Activated naive CD4-positive, alpha-beta T cell treated with anti-CD3 and anti-CD28 coated beads, Interleukin-2, amount 10 ng/mL, durations not matched to agents 7 days and 5 days (primary cell): ENCODE measurements around the gene SPECC1.

Experiments used
- CTCF ChIA-PET: fragments of 350-600 bp; sonication (Branson Sonifier 250); formaldehyde crosslinking; loops from one replicate; lab custom pipeline; 2021; ENCODE audit warnings: antibody characterized with exemption; lab: Charles Lee
- DNase-seq: peaks from one replicate; pipeline ENCODE4 v3.0.0-alpha.2; 2020
- H3K27ac Mint-ChIP-seq: one replicate; pipeline ENCODE4 v1.8.0; 2021; ENCODE audit warnings: mild to moderate bottlenecking, moderate library complexity, mixed read lengths
- H3K27me3 Mint-ChIP-seq: one replicate; pipeline ENCODE4 v1.8.0; 2021; ENCODE audit warnings: mild to moderate bottlenecking, mixed read lengths
- H3K36me3 Mint-ChIP-seq: one replicate; pipeline ENCODE4 v1.8.0; 2021; ENCODE audit warnings: mixed read lengths
- H3K4me1 Mint-ChIP-seq: one replicate; pipeline ENCODE4 v1.8.0; 2021; ENCODE audit warnings: mixed read lengths
- H3K4me3 Mint-ChIP-seq: one replicate; pipeline ENCODE4 v1.8.0; 2021; ENCODE audit warnings: mild to moderate bottlenecking, moderate library complexity, mixed read lengths
- H3K9me3 Mint-ChIP-seq: one replicate; pipeline ENCODE4 v1.8.0; 2021; ENCODE audit warnings: mixed read lengths

The SPECC1 gene

DNA sequence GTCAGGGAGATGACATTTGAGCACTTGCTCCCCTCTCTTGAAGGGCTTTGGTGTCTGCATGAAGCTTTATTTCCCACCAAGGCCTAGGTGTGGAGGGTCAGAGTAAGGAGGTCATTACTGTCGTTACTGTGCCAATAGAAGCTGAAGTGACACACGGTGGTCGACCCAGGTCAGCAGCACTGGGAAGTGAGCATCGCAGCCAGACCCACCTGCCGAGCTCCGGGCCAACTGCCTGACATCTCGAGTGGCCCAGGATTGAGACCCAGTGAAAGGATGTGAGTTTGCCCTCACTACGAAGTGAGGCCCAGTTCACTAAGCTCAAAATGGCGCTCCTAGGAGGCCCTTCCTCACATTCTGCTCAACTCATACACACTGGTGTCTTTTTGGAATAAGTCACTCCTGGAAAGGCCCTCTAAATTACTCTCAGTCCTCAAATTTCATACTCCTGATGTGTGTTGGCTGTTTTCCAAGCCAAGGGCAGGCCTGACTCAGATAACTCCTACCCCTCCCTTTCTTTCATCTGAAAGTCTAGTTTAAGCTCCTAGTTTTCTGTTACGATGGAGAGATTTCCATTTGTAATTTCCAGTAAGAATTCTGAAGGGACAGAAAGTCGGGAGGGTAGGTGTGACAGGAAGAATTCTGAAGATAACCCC, 257.8 kb downstream of the SPECC1 start:
- H3K36me3 Mint-ChIP-seq, result peaks cover 4% of the 10 kb centered on the region
- H3K27me3 Mint-ChIP-seq, result no peaks in the 10 kb centered on the region
- CTCF ChIA-PET, result interaction anchor here (1.2 kb wide), 1 partner anchor 33 kb away, joined by 3 read pairs; no protein-coding TSS in a partner anchor
- H3K4me1 Mint-ChIP-seq, result peaks cover 68% of the 10 kb centered on the region
- no peak overlapping the region for H3K4me3 Mint-ChIP-seq
- no peak overlapping the region for H3K27ac Mint-ChIP-seq
- DNase-seq, result no peak
- no peaks in the 10 kb centered on the region for H3K9me3 Mint-ChIP-seq

DNA sequence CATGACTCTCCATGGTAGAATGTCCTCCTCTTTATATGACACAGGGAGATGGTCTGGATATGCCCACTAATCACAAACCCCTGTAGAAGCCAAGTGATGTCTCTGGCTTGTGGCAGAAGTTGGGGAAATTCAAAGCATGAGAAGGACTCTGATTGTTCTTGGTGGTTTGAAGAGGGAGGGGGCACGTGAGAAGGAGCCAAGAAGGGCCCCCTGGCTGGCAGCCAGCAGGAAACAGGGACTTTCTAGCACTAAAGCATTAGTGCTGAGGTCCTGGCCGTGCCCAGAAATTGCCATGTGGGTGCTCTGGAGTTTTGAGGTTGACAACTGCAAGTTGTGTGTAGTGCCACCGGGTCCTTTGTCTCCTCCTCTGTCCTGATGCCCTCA, 258.3 kb downstream of the SPECC1 start:
- peaks cover 68% of the 10 kb centered on the region for H3K4me1 Mint-ChIP-seq
- CTCF ChIA-PET, result interaction anchor here (1.2 kb wide), 1 partner anchor 33 kb away, joined by 3 read pairs; no protein-coding TSS in a partner anchor
- no peaks in the 10 kb centered on the region for H3K27me3 Mint-ChIP-seq
- no peak overlapping the region for H3K4me3 Mint-ChIP-seq
- no peak for DNase-seq
- peaks cover 4% of the 10 kb centered on the region for H3K36me3 Mint-ChIP-seq
- H3K27ac Mint-ChIP-seq, result no peak overlapping the region
- peaks cover 1% of the 10 kb centered on the region for H3K9me3 Mint-ChIP-seq

DNA sequence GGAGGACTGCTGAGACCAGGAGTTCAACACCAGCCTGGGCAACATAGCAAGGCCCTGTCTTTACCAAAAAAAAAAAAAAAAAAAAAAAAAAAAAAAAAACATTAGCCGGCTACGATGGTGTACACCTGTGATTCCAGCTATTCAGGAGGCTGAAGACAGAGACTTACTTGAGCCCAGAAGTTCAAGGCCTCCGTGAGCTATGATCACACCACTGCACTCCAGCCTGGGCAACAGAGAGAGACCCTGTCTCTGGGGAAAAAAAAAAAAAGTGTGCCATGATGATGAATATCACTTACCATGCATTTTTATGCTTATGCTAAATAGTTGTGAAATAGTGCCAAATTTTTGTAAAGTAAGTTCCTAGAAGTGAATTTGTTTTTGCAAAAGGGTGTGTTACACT, 261.2 kb downstream of the SPECC1 start:
- Mint-ChIP-seq H3K27ac (peak overlapping the region; percentile 88), H3K9me3 (peaks cover 2% of the 10 kb centered on the region), H3K4me3 (no peak overlapping the region), H3K27me3 (no peaks in the 10 kb centered on the region), H3K36me3 (peaks cover 2% of the 10 kb centered on the region), H3K4me1 (peaks cover 77% of the 10 kb centered on the region)
- DNase-seq, result no peak
- CTCF ChIA-PET, result interaction anchor here (0.7 to 1.6 kb wide), 5 partner anchors 14 to 45 kb away, joined by 3 to 9 read pairs (median 3); no protein-coding TSS in a partner anchor

DNA sequence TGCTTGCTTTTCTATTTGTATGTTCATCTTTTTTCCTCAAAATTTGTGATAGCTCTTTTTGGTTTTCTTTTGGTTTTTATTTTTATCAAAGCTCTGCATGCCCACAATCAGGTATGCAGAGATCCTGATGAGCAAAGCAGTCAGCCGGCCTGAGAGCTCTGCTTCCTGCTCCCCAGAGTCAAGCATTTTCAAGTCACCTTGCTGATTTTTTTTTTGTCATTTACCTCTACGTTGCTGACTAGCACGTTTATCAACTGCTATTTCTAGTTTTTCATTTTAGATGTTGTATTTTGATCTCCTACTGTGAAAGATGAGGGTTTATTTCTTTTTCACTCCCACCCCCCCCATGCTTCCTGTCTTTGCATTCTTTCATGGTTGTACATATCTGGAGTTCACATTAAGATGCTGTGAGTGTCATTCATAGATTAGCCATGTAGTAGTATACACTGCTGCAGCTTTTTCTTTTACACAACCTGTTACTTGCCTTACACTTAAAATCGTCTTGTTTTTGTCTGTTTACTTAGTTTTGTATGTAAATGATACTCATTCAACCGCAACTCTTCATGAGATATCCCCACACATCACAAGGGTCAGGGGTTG, 262.0 kb downstream of the SPECC1 start:
- H3K4me1 Mint-ChIP-seq, result peaks cover 84% of the 10 kb centered on the region
- H3K36me3 Mint-ChIP-seq, result peaks cover 2% of the 10 kb centered on the region
- DNase-seq, result peak; percentile 47
- CTCF ChIA-PET, result interaction anchor here (0.6 to 1.6 kb wide), 6 partner anchors 14 to 278 kb away, joined by 3 to 9 read pairs (median 4); no protein-coding TSS in a partner anchor
- H3K27me3 Mint-ChIP-seq, result no peaks in the 10 kb centered on the region
- peaks cover 2% of the 10 kb centered on the region for H3K9me3 Mint-ChIP-seq
- H3K4me3 Mint-ChIP-seq, result peak overlapping the region; percentile 3
- peak overlapping the region; percentile 88 for H3K27ac Mint-ChIP-seq

DNA sequence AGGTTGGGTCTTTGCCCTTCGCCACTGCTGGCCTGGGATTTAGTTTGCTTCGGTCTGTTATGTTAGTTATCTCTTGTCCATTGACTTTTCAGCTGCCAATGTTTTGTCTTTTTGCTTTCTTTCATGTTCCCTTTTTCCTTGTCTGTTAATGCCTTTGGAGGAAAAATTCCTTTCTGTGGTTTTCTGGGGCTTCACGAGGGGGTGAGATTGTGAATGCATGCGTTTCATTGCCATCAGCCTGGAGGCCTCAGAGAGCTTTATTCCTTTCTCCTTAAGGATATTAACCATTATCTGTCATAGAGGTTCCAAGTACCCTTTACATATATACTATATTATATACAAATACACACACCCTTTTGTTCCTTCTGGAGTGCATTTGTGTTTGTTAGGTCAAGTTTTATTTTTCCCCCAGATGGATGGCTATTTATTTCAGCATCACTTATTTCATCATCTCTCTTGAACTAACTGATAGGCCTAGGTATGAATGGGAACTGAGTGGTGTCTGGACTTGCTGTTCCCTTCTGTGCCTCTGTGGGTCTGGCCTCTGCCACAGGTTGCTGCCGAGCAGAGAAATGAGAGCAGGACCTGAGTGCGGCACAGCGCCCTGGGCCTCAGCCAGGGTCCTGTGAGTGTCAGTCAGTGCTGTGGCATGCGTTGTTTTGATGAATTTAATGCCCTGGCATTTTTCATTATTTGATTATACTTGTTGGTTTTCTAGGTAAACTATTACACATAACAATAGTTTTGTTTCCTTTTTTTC, 264.8 kb downstream of the SPECC1 start:
- peak overlapping the region; percentile 91 for H3K27ac Mint-ChIP-seq
- peak; percentile 50 for DNase-seq
- CTCF ChIA-PET, result no interaction called here
- H3K9me3 Mint-ChIP-seq, result peaks cover 2% of the 10 kb centered on the region
- H3K36me3 Mint-ChIP-seq, result peaks cover 2% of the 10 kb centered on the region
- peak overlapping the region; percentile 50 for H3K4me3 Mint-ChIP-seq
- no peaks in the 10 kb centered on the region for H3K27me3 Mint-ChIP-seq
- peaks cover 91% of the 10 kb centered on the region for H3K4me1 Mint-ChIP-seq

DNA sequence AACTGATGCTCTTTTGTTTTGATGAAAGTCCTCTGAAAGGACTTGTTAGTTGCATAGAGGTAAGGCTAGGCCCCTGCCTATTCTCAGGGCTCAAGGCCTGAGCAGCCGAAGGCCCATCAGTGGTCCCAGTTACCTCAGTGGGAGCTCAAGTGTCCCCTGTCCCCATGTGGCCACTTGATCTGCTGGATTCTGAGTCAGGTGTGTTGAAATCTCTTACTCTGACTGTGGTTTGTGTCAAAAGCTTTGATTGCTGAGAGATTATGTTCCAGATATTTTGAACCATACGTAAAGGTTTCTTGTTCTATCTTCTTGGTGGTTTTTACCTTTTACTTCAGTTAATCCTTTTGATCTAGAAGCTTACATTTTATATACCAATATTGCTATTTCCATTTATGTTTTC, 266.5 kb downstream of the SPECC1 start:
- CTCF ChIA-PET, result interaction anchor here (0.9 to 3.0 kb wide), 3 partner anchors 14 to 48 kb away, joined by 3 to 19 read pairs (median 4); no protein-coding TSS in a partner anchor
- Mint-ChIP-seq H3K27me3 (no peaks in the 10 kb centered on the region), H3K27ac (peak overlapping the region; percentile 82)

DNA sequence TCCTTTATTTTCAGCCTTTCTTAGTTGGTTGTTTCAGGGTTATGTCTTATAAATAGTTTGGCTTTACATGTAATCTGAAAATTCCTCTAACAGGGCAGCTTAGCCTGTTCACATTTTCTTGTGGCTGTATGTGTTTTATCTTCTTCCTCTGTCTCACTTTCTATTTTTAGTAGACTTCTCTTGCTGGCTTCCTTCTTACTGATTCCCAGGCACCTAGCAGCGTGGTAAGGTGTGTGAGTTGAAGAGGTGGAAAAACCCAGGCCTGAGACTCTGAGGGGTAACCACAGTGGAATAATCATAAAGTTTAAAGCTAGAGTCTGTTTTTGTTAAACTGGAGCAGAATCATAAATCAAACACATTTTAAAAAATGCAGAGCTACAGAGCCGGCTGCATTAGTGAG, 267.3 kb downstream of the SPECC1 start:
- Mint-ChIP-seq H3K27me3 (no peaks in the 10 kb centered on the region), H3K27ac (peak overlapping the region; percentile 82), H3K9me3 (peaks cover 2% of the 10 kb centered on the region), H3K4me3 (peak overlapping the region; percentile 37), H3K4me1 (peaks cover 87% of the 10 kb centered on the region), H3K36me3 (peaks cover 5% of the 10 kb centered on the region)
- CTCF ChIA-PET, result interaction anchor here (1.7 to 3.0 kb wide), 2 partner anchors 15 to 49 kb away, joined by 4 to 19 read pairs; no protein-coding TSS in a partner anchor
- no peak for DNase-seq

More for the DNA sequence above, 266.5 kb downstream of the SPECC1 start:
- H3K36me3 Mint-ChIP-seq, result peaks cover 7% of the 10 kb centered on the region
- H3K9me3 Mint-ChIP-seq, result peaks cover 2% of the 10 kb centered on the region
- no peak for DNase-seq
- peak overlapping the region; percentile 40 for H3K4me3 Mint-ChIP-seq
- H3K4me1 Mint-ChIP-seq, result peaks cover 92% of the 10 kb centered on the region

DNA sequence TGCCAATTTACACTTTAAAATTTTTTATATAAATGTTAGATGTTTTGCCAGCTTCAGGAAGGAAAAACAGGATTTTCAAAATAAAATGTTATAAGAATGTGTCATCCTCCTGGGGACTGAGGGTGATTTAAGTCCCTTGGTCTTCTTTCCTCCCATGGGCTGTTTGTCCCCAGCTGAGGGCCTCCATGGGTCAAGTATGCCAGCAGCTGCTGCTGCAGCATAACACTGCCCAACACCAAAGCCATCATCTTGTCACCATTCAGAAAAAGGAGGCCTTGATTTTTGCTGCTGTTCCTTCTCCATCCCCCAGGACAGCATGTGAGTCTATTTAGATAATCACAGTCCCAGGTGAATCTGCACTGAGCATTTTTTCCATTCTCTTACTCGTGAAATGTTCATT, 269.6 kb downstream of the SPECC1 start:
- peaks cover 63% of the 10 kb centered on the region for H3K4me1 Mint-ChIP-seq

DNA sequence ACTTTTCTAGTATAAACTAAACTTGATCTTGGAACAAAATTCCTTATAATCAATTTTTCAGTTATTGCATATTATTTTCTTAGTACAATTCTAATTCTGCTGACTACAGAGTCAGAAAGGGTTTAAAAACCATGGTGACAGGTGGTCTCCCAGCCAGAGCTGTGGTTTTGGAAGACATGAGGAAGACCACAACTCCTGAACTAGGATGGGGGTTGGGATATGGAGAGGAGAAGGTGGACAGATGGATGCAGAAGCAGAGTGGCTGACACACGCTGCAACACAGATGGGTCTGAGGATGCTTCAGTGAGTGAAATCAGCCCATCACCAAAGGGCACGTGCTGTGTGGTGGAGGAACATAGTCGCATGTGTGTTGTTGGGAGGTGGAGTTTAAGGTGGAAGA, 270.5 kb downstream of the SPECC1 start:
- DNase-seq, result no peak
- Mint-ChIP-seq H3K4me1 (peaks cover 55% of the 10 kb centered on the region), H3K9me3 (no peaks in the 10 kb centered on the region), H3K27me3 (no peaks in the 10 kb centered on the region), H3K27ac (no peak overlapping the region), H3K4me3 (no peak overlapping the region), H3K36me3 (peaks cover 5% of the 10 kb centered on the region)
- CTCF ChIA-PET, result interaction anchor here (1.2 kb wide), 1 partner anchor 52 kb away, joined by 3 read pairs; no protein-coding TSS in a partner anchor

More for the DNA sequence above, 269.6 kb downstream of the SPECC1 start:
- no peak for DNase-seq
- Mint-ChIP-seq H3K36me3 (peaks cover 5% of the 10 kb centered on the region), H3K27me3 (no peaks in the 10 kb centered on the region), H3K4me3 (no peak overlapping the region), H3K9me3 (no peaks in the 10 kb centered on the region), H3K27ac (no peak overlapping the region)
- CTCF ChIA-PET, result no interaction called here

DNA sequence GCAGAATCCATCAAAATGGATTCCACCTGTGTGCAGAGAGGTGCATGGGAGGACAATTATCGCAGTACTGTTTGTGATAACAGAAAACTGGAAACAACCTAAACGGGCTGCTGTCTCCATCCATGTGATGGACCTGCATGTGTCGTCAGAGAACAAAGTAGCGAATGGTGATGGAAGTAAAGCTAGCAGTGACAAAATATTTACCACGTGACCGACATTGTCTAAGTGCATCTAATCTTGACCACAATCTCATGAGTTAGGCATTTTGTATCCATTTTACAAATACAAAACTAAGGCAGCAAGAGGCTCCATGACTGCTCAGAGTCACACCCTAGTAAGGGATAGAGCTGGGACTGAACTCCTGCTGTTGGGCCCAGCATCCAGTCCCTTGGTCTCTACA, 270.9 kb downstream of the SPECC1 start:
- Mint-ChIP-seq H3K9me3 (no peaks in the 10 kb centered on the region), H3K4me3 (no peak overlapping the region), H3K36me3 (peaks cover 5% of the 10 kb centered on the region), H3K27ac (no peak overlapping the region), H3K4me1 (peaks cover 52% of the 10 kb centered on the region), H3K27me3 (no peaks in the 10 kb centered on the region)
- CTCF ChIA-PET, result interaction anchor here (1.2 kb wide), 1 partner anchor 52 kb away, joined by 3 read pairs; no protein-coding TSS in a partner anchor
- no peak for DNase-seq

DNA sequence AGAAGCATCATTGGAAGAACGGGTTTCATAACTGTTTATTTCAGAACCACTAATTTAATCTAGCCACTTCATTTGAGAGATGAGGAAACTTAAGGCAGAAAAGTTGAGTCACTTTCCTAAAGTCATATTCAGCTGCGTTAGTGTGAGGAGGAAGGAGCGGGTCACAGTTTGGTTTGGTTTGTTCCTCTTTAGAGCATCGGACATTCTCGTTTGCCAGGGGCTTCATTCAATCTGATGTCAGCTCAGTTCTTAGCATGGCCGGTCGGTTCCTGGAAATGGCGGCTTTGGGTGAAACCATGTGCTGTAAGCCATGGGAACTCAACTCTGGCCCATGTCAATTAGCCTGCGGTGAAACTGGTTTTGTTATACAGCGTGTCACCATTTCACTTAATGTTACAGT, 271.7 kb downstream of the SPECC1 start:
- Mint-ChIP-seq H3K4me3 (no peak overlapping the region), H3K4me1 (peaks cover 44% of the 10 kb centered on the region), H3K27me3 (no peaks in the 10 kb centered on the region), H3K9me3 (no peaks in the 10 kb centered on the region), H3K27ac (no peak overlapping the region), H3K36me3 (peaks cover 5% of the 10 kb centered on the region)
- CTCF ChIA-PET, result interaction anchor here (1.2 kb wide), 1 partner anchor 53 kb away, joined by 3 read pairs; no protein-coding TSS in a partner anchor
- no peak for DNase-seq

DNA sequence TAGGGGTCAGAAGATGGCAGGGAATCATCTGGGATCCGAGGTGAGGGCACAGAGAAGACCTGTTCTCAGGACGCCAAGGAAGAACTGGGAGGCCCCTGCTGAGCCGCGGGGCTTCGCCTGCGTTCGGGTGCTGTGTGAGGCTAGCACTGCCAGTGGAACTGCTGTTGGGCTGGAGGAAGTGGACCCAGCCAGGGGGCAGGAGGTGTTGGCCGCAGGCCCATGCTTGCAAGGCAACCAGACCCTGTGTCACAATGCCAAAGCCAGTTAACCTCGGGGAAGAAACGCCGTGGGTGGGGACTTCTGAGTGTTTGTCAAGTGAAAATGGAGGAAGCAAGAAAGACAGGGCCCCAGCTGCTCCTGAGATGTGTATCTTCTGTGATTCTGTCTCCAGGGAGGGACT, 272.7 kb downstream of the SPECC1 start:
- H3K9me3 Mint-ChIP-seq, result no peaks in the 10 kb centered on the region
- peaks cover 34% of the 10 kb centered on the region for H3K4me1 Mint-ChIP-seq
- no peak for DNase-seq
- peaks cover 5% of the 10 kb centered on the region for H3K36me3 Mint-ChIP-seq
- CTCF ChIA-PET, result interaction anchor here (0.7 kb wide), 1 partner anchor 7 kb away, joined by 3 read pairs; no protein-coding TSS in a partner anchor
- H3K27me3 Mint-ChIP-seq, result peaks cover 2% of the 10 kb centered on the region
- no peak overlapping the region for H3K27ac Mint-ChIP-seq
- H3K4me3 Mint-ChIP-seq, result no peak overlapping the region

DNA sequence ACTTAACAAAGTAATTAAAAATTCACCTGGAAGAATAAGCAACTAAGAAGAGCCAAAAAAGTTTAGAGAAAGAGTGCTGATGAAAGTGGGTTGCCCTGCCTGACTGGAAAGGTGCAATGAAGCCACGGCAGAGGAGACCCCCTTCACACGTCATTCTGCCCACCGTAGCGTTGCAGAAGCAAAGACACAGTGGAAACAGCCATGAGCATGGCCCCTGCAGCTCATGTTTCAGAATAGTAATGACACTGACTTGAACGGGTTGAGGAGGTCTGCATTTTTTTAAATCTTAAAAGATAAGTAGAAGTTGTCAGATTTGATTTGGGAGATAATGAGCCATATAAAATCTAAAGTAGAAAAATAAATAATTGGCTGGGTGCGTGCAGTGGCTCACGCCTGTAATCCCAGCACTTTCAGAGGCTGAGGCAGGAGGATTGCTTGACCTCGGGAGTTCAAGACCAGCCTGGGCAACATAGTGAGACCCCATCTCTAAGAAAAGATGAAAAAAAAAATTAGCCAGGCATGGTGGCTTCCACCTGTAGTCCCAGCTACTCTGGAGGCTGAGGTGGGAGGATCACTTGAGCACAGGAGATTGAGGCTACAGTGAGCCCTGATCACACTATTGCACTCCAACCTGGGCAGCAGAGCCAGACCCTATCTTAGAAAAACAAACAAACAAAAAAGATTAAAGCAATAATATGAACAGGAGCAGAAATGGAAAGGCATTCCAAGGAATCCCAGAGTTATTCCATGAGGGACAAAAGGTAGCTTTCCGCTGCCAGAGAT, 273.6 kb downstream of the SPECC1 start:
- peaks cover 28% of the 10 kb centered on the region for H3K4me1 Mint-ChIP-seq
- H3K27ac Mint-ChIP-seq, result no peak overlapping the region
- CTCF ChIA-PET, result no interaction called here

More for the DNA sequence above, 273.6 kb downstream of the SPECC1 start:
- peaks cover 3% of the 10 kb centered on the region for H3K27me3 Mint-ChIP-seq
- peaks cover 5% of the 10 kb centered on the region for H3K36me3 Mint-ChIP-seq
- no peaks in the 10 kb centered on the region for H3K9me3 Mint-ChIP-seq
- no peak for DNase-seq
- H3K4me3 Mint-ChIP-seq, result no peak overlapping the region
